Peyer's patch (tissue), 4 donors: ENCODE data around the gene ADAMTSL3.

Experiments
- CTCF ChIP-seq, 6 experiments: fragments of 450-650 bp in 4 of 6; fragments of 200-600 bp in 2 of 6; sonication (generic) in 1 of 6; IDR thresholded peaks; one replicate each; pipeline ENCODE4 v1.5.1; 2017 to 2019; ENCODE audit warnings: antibody characterized with exemption in 6 of 6, mild to moderate bottlenecking in 3 of 6, moderate library complexity in 1 of 6
- POLR2A ChIP-seq, 2 donors: fragments of 450-650 bp; IDR thresholded peaks; one replicate each; pipeline ENCODE4 v1.5.1; 2017; ENCODE audit warnings: antibody characterized with exemption in 2 of 2, mild to moderate bottlenecking in 2 of 2, moderate library complexity in 2 of 2

GRCh38 chr15:83905556-83906273 lies 251.8 kb downstream of the ADAMTSL3 start:
- no peak for TF ChIP-seq CTCF (IDR thresholded peaks at IDR 0.05)
- TF ChIP-seq POLR2A (IDR thresholded peaks at IDR 0.05), result no peak
